Sigmoid colon (tissue), 4 donors: Measurements from ENCODE around the gene COL25A1.

Source experiments
- EP300 ChIP-seq, 4 donors: sonication (generic); formaldehyde crosslinking; IDR thresholded peaks; one replicate each; pipeline ENCODE4 v1.6.1; 2017; ENCODE audit warnings: antibody characterized with exemption in 4 of 4
- POLR2A ChIP-seq, 2 donors: fragments of 450-650 bp; IDR thresholded peaks; one replicate each; pipeline ENCODE4 v1.6.1; 2016; ENCODE audit warnings: antibody characterized with exemption in 2 of 2, mild to moderate bottlenecking in 2 of 2, moderate library complexity in 2 of 2
- TF ChIP-seq, protein P1 (sequence below), 4 experiments: fragments of 450-650 bp in 3 of 4; fragments of 200-600 bp in 1 of 4; IDR thresholded peaks; one replicate each; pipeline ENCODE4 v1.5.1; 2016 to 2019; ENCODE audit warnings: antibody characterized with exemption in 4 of 4, mild to moderate bottlenecking in 3 of 4, moderate library complexity in 2 of 4

DNA sequence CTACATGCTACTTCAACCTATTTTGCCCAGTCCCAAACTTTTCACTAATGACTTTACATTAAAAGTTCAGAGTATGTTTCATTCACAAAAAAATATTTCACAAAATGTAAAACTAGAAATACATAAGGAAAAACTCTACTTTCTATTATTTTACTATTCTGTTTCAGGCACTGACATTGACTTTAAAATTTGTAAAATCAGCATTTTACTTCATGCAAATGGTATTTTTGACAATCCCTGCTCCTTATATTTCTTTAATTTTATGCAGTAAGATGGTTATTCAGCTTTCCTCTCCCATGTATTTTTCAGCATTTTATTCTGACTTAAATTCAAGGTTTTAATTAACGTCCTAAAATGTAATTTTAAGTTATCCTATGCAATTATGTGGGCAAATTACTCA is 178.5 kb downstream of the COL25A1 start:
- TF ChIP-seq, protein P1, sequence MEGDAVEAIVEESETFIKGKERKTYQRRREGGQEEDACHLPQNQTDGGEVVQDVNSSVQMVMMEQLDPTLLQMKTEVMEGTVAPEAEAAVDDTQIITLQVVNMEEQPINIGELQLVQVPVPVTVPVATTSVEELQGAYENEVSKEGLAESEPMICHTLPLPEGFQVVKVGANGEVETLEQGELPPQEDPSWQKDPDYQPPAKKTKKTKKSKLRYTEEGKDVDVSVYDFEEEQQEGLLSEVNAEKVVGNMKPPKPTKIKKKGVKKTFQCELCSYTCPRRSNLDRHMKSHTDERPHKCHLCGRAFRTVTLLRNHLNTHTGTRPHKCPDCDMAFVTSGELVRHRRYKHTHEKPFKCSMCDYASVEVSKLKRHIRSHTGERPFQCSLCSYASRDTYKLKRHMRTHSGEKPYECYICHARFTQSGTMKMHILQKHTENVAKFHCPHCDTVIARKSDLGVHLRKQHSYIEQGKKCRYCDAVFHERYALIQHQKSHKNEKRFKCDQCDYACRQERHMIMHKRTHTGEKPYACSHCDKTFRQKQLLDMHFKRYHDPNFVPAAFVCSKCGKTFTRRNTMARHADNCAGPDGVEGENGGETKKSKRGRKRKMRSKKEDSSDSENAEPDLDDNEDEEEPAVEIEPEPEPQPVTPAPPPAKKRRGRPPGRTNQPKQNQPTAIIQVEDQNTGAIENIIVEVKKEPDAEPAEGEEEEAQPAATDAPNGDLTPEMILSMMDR (IDR thresholded peaks at IDR 0.05), result no peak
- TF ChIP-seq POLR2A (IDR thresholded peaks at IDR 0.05) (no peak), EP300 (IDR thresholded peaks at IDR 0.05) (no peak)
